GM21825 (cell line): ENCODE measurements around the gene TUBA1C.
"Not testable (repeated sequence)": the region's sequence is repeated elsewhere in the genome, so short reads cannot be mapped to it uniquely, and the experiment has no call there.

ENCODE experiments used
- ATAC-seq: cut with Tn5 transposase; IDR thresholded peaks from one replicate; pipeline ENCODE4 v1.9.1; 2021; ENCODE audit warnings: mild to moderate bottlenecking, moderate library complexity; ENCODE audit not compliant: unreplicated experiment

Gene TUBA1C

GRCh38 chr12:49282740-49283375, 18.0 kb downstream of the TUBA1C start:
- ATAC-seq = not testable (repeated sequence)

- ATAC-seq = no peak
Measured at GRCh38 chr12:49283541-49284429, 18.9 kb downstream of the TUBA1C start.

- no peak for ATAC-seq
Measured at GRCh38 chr12:49284672-49285071, 19.8 kb downstream of the TUBA1C start.

- no peak for ATAC-seq
Measured at GRCh38 chr12:49287876-49288275, 23.0 kb downstream of the TUBA1C start.

GRCh38 chr12:49288412-49288853, 23.6 kb downstream of the TUBA1C start:
- no peak for ATAC-seq

- no peak for ATAC-seq
Measured at GRCh38 chr12:49288922-49289555, 24.2 kb downstream of the TUBA1C start.

- ATAC-seq = no peak
Measured at GRCh38 chr12:49292729-49293055, 27.8 kb downstream of the TUBA1C start.

- no peak for ATAC-seq
Measured at GRCh38 chr12:49293056-49293956, 28.4 kb downstream of the TUBA1C start.

GRCh38 chr12:49294086-49294803, 29.4 kb downstream of the TUBA1C start:
- no peak for ATAC-seq

- ATAC-seq = no peak
Measured at GRCh38 chr12:49294804-49295081, 29.9 kb downstream of the TUBA1C start.

GRCh38 chr12:49295082-49295936, 30.4 kb downstream of the TUBA1C start, which contains the start of gene PRPH:
Gene PRPH, plus strand, starts transcription at chr12:49295147. Its CDS starts 54 bp downstream, at chr12:49295201.
- no peak for ATAC-seq

GRCh38 chr12:49296034-49296835, 31.4 kb downstream of the TUBA1C start:
- no peak for ATAC-seq

- no peak for ATAC-seq
Measured at GRCh38 chr12:49296836-49297694, 32.2 kb downstream of the TUBA1C start.

- no peak for ATAC-seq
Measured at GRCh38 chr12:49297695-49298060, 32.8 kb downstream of the TUBA1C start.

- no peak for ATAC-seq
Measured at GRCh38 chr12:49298160-49298559, 33.3 kb downstream of the TUBA1C start.

- no peak for ATAC-seq
Measured at GRCh38 chr12:49301760-49302159, 36.9 kb downstream of the TUBA1C start.

GRCh38 chr12:49304161-49304560, 39.3 kb downstream of the TUBA1C start:
- no peak for ATAC-seq
